Right renal cortex interstitium (tissue), 3 donors: ENCODE measurements around the gene SMARCAD1. TPM values are rescaled to one million over a fixed set of nuclear protein-coding genes. Genes with fewer than 3 reads are reported as not detected.
"Not testable (repeated sequence)": the region's sequence is repeated elsewhere in the genome, so short reads cannot be mapped to it uniquely, and the experiment has no call there.

ENCODE experiments used
- DNase-seq, 3 donors: peaks; one replicate each; pipeline ENCODE4 v3.0.0-alpha.2; 2013; ENCODE audit warnings: low read depth in 3 of 3, low spot score in 2 of 3
- polyA plus RNA-seq, 3 donors: library from polyadenylated mRNA; unstranded; fragments of 120-200 nt; gene quantifications; one replicate each; pipeline ENCODE4 v1.2.1, GENCODE V29; 2013; ENCODE audit not compliant: insufficient read length in 3 of 3

SMARCAD1 gene
- polyA plus RNA-seq, 3 donors, result 55.8 to 67.2 (median 65.5) TPM

DNA sequence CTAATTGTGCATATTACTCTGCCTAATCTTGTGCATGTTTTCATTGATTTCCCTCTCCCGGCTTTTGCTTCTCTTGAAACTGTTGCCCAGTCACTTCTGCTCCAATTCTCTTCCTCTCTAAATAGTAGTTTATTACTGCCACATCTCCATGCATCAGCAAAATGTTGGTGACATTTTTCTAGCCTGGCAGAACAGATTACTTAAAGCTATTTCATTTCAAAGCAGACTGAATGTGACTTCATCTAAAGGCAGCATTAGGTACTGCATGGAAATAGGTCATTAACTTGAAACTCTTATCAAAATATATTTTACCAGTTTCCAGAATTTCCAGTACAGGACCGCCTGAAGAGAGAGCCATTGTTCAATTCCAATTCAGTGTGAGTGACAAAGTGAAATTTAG is 82.6 kb downstream of the SMARCAD1 start:
- DNase-seq, result no peak

GRCh38 chr4:94293981-94294380 is 86.3 kb downstream of the SMARCAD1 start:
- DNase-seq, result not testable (repeated sequence)

DNA sequence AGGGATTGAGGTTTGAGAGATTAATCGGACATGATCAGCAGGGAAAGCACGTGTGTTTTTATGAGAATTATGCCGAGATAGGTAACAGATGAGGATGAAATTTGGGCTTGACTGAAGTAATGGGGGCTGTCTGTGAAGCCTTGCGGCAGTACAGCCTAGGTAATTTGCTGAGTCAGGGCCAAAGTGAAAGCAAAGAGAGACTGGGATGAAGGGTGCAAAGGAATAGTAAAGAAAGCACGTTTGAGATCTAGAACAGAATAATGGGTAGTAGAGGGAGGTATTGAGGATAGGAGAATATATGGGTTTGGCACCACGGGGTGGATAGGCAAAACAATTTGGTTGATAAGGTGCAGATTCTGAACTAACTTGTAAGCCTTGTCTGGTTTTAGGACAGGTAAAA is 87.8 kb downstream of the SMARCAD1 start:
- not testable (repeated sequence) for DNase-seq

DNA sequence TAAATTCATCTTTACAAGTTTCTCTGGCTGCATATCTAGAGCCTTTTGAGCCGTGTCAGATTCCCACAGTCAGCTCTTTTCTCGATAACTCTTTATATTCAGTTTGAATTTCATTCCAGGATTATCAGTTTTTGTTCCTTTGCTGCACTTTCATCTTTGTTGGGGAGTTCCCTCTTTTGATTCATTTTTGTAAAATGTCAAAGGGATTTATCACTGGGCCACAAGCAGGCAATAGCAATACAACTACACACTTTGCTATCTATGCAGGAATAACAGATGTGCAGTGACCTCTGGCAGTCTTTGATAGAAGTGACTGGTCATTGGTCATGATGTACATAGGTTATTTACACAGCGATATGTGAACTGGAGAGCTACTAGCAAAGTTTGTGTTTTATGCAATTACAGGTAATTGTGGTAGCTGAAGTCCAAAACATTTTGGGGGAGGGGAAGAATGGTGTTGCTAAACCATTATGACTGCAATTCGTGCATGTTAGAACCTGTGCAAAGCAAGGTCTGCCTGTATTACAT is 91.1 kb downstream of the SMARCAD1 start:
- no peak for DNase-seq

GRCh38 chr4:94302191-94302590 is 94.5 kb downstream of the SMARCAD1 start:
- no peak for DNase-seq

DNA sequence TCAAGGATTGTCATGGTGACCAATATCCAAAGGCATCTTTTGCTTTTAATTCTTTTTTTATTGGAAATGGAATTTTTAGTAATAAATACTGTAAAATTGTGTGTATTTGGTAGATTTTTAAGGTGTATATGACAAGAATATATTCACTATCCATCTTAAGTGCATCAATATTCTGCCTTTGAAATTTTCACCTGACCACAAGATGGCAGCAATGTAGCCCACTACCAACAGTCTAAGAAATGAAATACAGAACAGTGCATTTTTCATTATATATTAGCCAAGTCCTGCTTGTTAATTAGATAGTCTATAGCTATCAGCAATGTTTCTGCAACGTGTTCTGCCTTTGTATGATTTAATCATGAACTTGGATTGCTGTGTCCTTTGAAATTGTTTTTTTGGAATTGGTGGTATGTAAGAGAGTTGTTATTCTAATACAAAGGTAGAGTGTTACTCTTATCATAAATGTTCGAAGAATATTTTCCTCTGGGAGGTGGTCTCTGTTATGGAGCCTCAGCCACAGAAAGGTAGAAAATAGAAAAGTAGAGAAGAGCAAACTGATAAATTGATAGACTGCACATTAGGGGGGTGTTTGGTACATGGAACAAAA is 96.8 kb downstream of the SMARCAD1 start:
- DNase-seq, result peak in 1 of 3 donors; percentile 29

DNA sequence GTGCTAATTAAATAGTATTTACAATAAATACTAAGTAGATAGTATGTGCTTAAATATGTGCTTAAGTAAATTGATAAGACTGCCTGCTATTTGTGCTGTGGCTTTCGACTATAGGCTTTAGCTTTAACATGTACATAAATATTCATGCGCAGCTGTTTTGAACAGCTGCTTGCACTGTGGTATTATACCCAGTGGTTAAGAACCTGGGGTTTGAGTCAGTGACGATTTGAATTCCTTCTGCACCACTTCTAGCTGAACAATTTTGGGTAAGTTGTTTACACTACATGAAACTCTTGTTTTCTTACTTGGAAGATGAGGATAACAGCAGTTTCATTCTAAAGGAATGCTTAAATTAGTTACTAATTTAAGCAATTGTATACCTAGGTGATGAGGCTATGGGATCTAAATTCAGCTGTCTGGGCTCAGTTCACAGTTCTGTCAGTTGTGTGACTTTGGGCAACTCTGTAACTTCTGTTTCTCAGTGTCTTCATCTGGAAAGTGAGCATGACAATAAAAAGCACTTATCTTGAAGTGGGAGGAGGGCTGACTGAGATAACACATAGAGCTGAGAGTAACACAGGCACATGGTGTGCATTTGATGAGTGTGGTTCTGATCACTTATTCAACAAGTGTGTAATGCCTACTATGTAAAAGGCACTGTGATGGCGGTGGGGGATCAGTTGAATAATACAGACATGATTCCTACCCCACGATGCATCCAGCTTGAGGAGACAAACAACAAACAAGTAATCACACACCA is 98.0 kb downstream of the SMARCAD1 start:
- DNase-seq, result no peak

DNA sequence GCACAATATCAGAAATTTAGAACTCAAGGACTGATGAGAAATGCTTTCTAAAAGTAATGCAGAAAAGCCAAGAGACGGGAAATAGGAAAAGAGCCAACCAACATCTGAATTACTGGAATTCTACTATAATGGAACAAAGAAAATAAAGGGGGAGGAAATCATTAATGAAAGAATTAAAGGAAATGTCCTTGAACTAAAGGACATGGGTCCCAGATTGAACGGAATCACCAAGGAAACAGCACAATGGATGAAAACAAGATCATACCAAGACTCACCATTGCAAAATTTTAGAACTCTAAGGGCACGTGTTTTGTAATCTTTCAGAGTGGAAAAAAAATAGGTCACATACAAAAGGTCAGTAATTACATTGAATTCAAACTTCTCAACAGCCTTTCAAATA is 99.0 kb downstream of the SMARCAD1 start:
- no peak for DNase-seq

DNA sequence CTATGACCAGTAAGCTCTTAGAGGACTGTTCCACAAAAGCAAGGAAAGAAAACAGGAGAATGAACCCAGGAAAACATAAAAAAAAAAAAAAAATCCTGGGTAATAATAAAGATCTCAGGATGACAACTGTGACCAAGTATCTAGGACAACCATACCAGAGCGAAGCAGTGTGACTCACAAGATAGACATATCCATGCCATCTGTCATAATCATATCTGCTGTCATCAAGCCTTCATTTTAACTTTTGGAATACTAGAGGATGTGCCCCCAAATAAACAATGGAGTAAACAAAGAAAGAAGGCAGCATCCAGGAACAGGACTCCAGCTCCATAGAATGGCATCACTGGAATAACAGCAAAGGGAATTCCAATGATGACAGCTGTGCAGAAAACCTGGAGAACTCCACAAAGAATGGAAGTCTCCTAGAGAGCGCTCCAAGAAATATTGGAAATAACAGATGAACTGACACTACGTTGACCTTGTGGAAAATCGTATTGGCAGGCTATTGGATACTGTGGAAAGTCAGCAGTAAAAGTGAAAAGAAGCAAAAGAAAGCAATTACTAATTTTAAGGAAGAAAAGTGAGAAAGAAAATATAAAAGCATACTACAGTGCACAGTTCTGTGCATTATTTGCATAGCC is 99.7 kb downstream of the SMARCAD1 start:
- no peak for DNase-seq

DNA sequence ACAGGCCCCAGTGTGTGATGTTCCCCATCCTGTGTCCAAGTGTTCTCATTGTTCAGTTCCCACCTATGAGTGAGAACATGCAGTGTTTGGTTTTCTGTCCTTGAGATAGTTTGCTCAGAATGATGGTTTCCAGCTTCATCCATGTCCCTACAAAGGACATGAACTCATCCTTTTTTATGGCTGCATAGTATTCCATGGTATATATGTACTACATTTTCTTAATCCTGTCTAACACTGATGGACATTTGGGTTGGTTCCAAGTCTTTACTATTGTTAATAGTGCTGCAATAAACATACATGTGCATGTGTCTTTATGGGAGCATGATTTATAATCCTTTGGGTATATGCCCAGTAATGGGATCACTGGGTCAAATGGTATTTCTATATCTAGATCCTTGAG is 112.3 kb downstream of the SMARCAD1 start:
- DNase-seq, result not testable (repeated sequence)

- no peak for DNase-seq
These were observed 118.2 kb downstream of the SMARCAD1 start for GRCh38 chr4:94325835-94326234.

DNA sequence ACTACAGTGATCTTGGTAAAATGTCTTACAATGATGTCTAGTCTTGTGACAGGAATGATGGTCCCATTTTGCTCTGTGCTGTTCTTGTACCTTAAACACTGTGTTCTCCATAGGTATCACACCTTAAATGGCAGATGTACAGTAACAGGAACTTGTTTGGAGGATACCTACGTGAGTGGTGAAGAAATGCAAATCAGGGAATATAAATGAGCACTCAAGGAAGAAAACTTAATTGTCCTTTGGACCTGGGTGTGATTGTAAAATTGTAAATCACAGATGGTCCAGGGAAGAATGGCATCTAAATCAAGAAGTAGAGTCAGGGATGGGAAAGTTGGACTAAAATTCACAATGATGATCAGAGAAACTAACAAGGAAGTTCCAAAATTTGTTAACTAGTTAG is 122.3 kb downstream of the SMARCAD1 start:
- no peak for DNase-seq

DNA sequence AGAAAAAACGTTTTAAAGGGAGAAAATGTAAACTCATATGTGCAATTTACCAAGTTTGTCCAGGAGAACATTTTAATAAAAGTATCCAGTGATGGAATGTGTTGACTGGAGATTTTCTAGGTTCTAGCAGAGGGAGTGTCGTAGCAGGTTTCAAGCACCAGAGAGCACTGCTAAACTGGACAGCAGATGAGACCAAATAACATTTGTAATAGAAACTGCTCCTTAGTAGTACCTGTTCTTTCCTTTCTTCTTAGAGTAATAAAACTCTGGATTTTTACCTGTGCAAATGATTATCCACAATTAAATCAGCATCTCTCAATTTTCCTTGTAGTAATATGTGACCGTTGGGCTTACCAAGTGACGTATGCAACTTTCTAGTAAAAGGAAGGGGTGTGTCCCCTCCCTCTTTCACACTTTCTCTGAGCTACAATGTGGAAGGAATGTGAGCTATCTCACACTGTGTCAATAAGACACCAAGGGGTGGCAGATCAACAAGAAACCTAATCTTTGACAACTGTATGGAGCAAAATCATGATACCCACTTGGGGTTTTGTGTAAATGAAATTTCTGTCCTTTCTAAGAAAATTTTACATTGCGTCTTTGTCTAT is 125.4 kb downstream of the SMARCAD1 start:
- no peak for DNase-seq

- DNase-seq, result no peak
These were observed 126.2 kb downstream of the SMARCAD1 start for GRCh38 chr4:94333866-94334265.

- DNase-seq, result no peak
These were observed 126.8 kb downstream of the SMARCAD1 start for GRCh38 chr4:94334476-94334875.

DNA sequence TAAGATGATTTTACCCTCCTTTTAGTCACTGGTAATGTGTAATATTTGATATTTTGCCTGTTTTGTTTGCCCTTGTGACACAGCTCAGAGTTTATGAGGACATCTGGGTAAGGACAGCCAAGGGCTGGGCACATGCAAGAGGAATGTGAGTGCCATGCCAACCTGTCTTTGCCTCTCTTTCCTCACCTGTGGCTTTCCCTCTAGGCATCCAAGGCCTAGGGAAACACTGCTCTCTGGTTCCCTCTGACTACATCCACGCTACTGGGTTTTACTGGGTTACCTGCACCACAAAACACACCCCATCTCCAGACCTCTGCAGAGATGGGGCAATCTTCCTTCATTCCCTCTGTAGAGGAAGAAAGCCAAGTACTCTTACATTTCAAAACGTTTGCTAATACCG is 127.3 kb downstream of the SMARCAD1 start:
- no peak for DNase-seq

GRCh38 chr4:94336303-94336702 is 128.6 kb downstream of the SMARCAD1 start:
- no peak for DNase-seq

DNA sequence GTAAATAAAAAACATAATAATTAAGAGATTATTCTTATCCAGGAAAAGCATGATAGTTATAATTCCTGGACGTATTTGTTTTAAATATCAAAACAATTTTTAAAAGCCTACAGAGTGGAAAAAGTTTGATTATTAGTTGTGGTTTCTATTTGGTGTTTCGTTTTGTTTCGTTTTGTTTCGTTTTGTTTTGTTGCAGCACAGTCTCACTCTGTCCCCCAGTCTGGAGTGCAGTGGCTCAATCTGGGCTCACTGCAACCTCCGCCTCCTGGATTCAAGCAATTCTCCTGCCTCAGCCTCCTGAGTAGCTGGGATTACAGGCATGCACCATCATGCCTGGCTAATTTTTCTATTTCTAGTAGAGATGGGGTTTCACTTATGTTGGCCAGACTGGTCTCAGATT is 129.1 kb downstream of the SMARCAD1 start:
- not testable (repeated sequence) for DNase-seq

GRCh38 chr4:94338681-94339351 is 131.2 kb downstream of the SMARCAD1 start:
- no peak for DNase-seq

GRCh38 chr4:94339779-94340178 is 132.1 kb downstream of the SMARCAD1 start:
- DNase-seq, result no peak
